Parathyroid adenoma (tissue), 2 donors: Measurements from ENCODE around the gene DCP1B.
A peak's percentile ranks its signal among the peaks of the same experiment; 100 is the strongest.

Experiments
- H2AFZ ChIP-seq: fragments of 300-600 bp; sonication (generic); one replicate; pipeline ENCODE4 v1.7.0; 2017; ENCODE audit warnings: antibody characterized with exemption, mild to moderate bottlenecking
- H3K27ac ChIP-seq: fragments of 300-600 bp; sonication (generic); one replicate; pipeline ENCODE4 v1.7.0; 2017
- H3K27me3 ChIP-seq: fragments of 300-600 bp; sonication (generic); one replicate; pipeline ENCODE4 v1.7.0; 2017; ENCODE audit warnings: low read length; ENCODE audit not compliant: control insufficient read depth, insufficient read depth
- H3K36me3 ChIP-seq: fragments of 300-600 bp; sonication (generic); one replicate; pipeline ENCODE4 v1.7.0; 2017; ENCODE audit warnings: low read length; ENCODE audit not compliant: control insufficient read depth, insufficient read depth
- H3K4me1 ChIP-seq: fragments of 300-600 bp; sonication (generic); one replicate; pipeline ENCODE4 v1.7.0; 2017; ENCODE audit warnings: control low read depth
- H3K4me2 ChIP-seq: fragments of 300-600 bp; sonication (generic); one replicate; pipeline ENCODE4 v1.7.0; 2017; ENCODE audit warnings: low read length
- H3K4me3 ChIP-seq: fragments of 300-600 bp; sonication (generic); one replicate; pipeline ENCODE4 v1.7.0; 2017; ENCODE audit warnings: low read depth, low read length
- H3K79me2 ChIP-seq: fragments of 300-600 bp; sonication (generic); one replicate; pipeline ENCODE4 v1.7.0; 2017; ENCODE audit warnings: control low read depth
- H3K9ac ChIP-seq: fragments of 300-600 bp; sonication (generic); one replicate; pipeline ENCODE4 v1.7.0; 2017; ENCODE audit warnings: mild to moderate bottlenecking
- H3K9me3 ChIP-seq: fragments of 300-600 bp; sonication (generic); one replicate; pipeline ENCODE4 v1.7.0; 2017; ENCODE audit warnings: low read length; ENCODE audit not compliant: control insufficient read depth
- CTCF ChIP-seq: fragments of 300-600 bp; sonication (generic); IDR thresholded peaks from one replicate; pipeline ENCODE4 v1.7.0; 2017; ENCODE audit warnings: antibody characterized with exemption, mild to moderate bottlenecking
- donor health status: primary hyperparathyroidism.

The DCP1B gene

DNA sequence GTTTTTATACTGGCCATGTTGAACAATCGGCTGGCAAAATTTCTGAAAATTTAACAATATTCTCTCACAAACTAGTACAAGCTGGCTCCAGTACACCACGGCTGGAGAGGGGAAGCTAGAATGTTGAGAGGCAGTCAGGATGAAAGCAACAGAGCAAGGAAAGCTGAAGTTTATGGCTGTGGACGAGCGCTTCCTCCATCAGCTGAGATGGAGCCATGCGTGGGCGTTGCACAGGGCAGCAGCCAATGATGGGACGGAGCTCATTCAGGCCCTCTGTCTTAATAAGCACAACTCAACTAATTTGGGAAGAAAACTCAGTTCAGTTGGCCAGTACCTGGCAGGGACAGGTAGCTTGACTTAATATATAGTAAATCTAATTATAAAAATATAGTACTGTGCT, 14.1 kb upstream of the DCP1B start:
- Histone ChIP-seq H3K27ac (no peak overlapping the region), H3K9me3 (no peaks in the 10 kb centered on the region), H3K4me1 (peaks cover 11% of the 10 kb centered on the region), H3K27me3 (no peaks in the 10 kb centered on the region), H3K4me3 (no peak overlapping the region), H3K79me2 (no peaks in the 10 kb centered on the region), H3K9ac (no peak overlapping the region), H3K36me3 (no peaks in the 10 kb centered on the region), H3K4me2 (no peak overlapping the region), H2AFZ (no peak overlapping the region)
- no peak for TF ChIP-seq CTCF

DNA sequence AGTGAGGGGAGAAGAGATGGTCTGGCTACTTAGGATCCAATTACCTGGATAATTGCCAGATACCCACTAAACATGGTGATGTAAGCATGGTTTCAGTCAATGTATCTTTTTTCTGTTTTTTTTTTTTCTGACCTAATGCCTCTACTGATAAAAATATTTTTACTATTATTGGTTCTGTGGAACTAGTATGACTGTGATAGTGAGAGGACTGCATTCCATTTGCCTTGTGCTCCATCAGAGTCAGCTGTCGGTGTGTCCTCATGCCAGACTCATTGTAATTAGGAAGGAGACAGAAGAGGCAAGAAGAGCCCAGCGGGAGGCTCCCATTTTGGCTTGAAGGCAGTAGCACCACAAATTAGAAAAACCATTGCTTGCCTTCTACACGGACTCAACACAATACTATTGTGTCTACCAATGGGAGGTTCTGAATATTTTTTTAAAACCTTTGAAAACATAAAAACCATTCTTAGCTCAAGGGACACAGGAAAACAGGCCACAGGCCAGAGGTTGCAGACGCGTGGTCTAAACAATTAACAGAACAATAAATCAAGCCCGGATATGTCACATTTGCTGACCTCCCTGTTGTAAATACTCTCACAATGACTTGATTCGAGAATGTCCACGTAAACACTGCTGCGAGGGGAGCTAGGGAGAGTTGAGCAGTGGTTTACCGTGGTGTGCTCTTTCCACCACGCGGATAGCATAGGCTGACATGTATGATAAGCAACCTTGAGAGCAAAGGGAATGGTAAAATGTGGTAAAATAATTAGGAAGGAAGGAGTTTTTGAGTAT, 13.5 kb upstream of the DCP1B start:
- no peaks in the 10 kb centered on the region for H3K36me3 ChIP-seq
- H2AFZ ChIP-seq: no peak overlapping the region
- H3K9ac ChIP-seq: no peak overlapping the region
- H3K4me2 ChIP-seq: no peak overlapping the region
- no peak overlapping the region for H3K4me3 ChIP-seq
- H3K27me3 ChIP-seq: no peaks in the 10 kb centered on the region
- H3K4me1 ChIP-seq: peaks cover 14% of the 10 kb centered on the region
- no peak overlapping the region for H3K27ac ChIP-seq
- no peaks in the 10 kb centered on the region for H3K79me2 ChIP-seq
- no peaks in the 10 kb centered on the region for H3K9me3 ChIP-seq
- TF ChIP-seq CTCF: no peak

- Histone ChIP-seq H3K79me2 (no peaks in the 10 kb centered on the region), H3K4me1 (peaks cover 14% of the 10 kb centered on the region), H3K9ac (no peak overlapping the region), H3K4me3 (no peak overlapping the region), H3K9me3 (no peaks in the 10 kb centered on the region), H3K36me3 (no peaks in the 10 kb centered on the region), H2AFZ (no peak overlapping the region), H3K27ac (no peak overlapping the region), H3K4me2 (no peak overlapping the region), H3K27me3 (no peaks in the 10 kb centered on the region)
- no peak for TF ChIP-seq CTCF
Observed at GRCh38 chr12:2016862-2017545, 12.7 kb upstream of the DCP1B start.

DNA sequence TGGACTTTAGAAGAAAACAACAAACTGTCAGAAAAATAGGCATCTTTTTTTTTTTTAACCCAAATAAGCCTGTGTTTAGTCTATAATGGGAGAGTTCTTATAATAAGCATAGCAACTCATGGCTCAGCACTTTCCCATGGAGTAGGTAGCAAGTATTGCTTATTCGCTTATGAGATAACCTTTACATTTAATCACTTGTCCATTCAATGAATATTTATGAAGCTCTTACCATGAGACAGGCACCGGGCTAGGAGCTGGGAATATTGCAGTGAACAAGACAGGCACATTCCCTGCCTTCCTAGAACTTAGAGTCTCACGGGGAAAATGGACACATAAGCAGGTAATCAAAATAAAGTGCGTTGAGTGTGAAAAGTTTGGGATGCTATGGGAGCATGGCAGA, 10.0 kb upstream of the DCP1B start:
- Histone ChIP-seq H3K4me1 (peaks cover 14% of the 10 kb centered on the region), H3K27ac (peak overlapping the region; percentile 18)
- TF ChIP-seq CTCF: no peak

More for the DNA sequence above, 10.0 kb upstream of the DCP1B start:
- Histone ChIP-seq H3K36me3 (no peaks in the 10 kb centered on the region), H2AFZ (peak overlapping the region; percentile 65), H3K4me3 (no peak overlapping the region), H3K9me3 (no peaks in the 10 kb centered on the region), H3K4me2 (no peak overlapping the region), H3K9ac (no peak overlapping the region), H3K27me3 (no peaks in the 10 kb centered on the region), H3K79me2 (no peaks in the 10 kb centered on the region)
